Karpas-422 (cell line): ENCODE measurements around the gene EEA1. TPM values are rescaled to one million over a fixed set of nuclear protein-coding genes. Genes with fewer than 3 reads are reported as not detected.
"Not testable (repeated sequence)": the region's sequence is repeated elsewhere in the genome, so short reads cannot be mapped to it uniquely, and the experiment has no call there.

ENCODE experiments used
- DNase-seq: peaks from one replicate; pipeline ENCODE4 v3.0.0-alpha.2; 2015
- H2AFZ ChIP-seq: fragments of 200-600 bp; sonication (generic); 2 replicates; pipeline ENCODE4 v1.6.1; 2014; ENCODE audit warnings: antibody characterized with exemption, low read length, mixed read lengths
- H3K27ac ChIP-seq: fragments of 200-600 bp; sonication (generic); 2 replicates; pipeline ENCODE4 v1.5.1; 2014; ENCODE audit warnings: mild to moderate bottlenecking, low read length, moderate library complexity
- H3K27me3 ChIP-seq: fragments of 200-600 bp; sonication (generic); 2 replicates; pipeline ENCODE4 v1.6.1; 2014; ENCODE audit warnings: low read length, mixed read lengths
- H3K36me3 ChIP-seq: fragments of 200-600 bp; sonication (generic); 2 replicates; pipeline ENCODE4 v1.6.1; 2014; ENCODE audit warnings: low read length, mixed read lengths; ENCODE audit not compliant: insufficient read depth
- H3K4me1 ChIP-seq: fragments of 200-600 bp; sonication (generic); 2 replicates; pipeline ENCODE4 v1.6.1; 2014; ENCODE audit warnings: mild to moderate bottlenecking, low read length, mixed read lengths
- H3K4me2 ChIP-seq: fragments of 200-600 bp; sonication (generic); 2 replicates; pipeline ENCODE4 v1.6.1; 2014; ENCODE audit warnings: low read length, low read depth, mild to moderate bottlenecking; ENCODE audit not compliant: poor library complexity, severe bottlenecking
- H3K4me3 ChIP-seq: fragments of 200-600 bp; sonication (generic); 2 replicates; pipeline ENCODE4 v1.5.1; 2014; ENCODE audit warnings: mild to moderate bottlenecking, antibody characterized with exemption, low read length, mixed read lengths
- H3K79me2 ChIP-seq: fragments of 200-600 bp; sonication (generic); 2 replicates; pipeline ENCODE4 v1.6.1; 2014; ENCODE audit warnings: mild to moderate bottlenecking, low read length, mixed read lengths
- H3K9ac ChIP-seq: fragments of 200-600 bp; sonication (generic); 2 replicates; pipeline ENCODE4 v1.6.0; 2014; ENCODE audit warnings: low read length
- H3K9me2 ChIP-seq: fragments of 200-600 bp; sonication (generic), shearing (Covaris generic); replicated peaks from 2 replicates; pipeline ENCODE4 v1.6.0; 2014; ENCODE audit warnings: mild to moderate bottlenecking, low read length, moderate library complexity; ENCODE audit not compliant: insufficient read depth
- H3K9me3 ChIP-seq: fragments of 300-700, 200-600 bp; sonication (generic); 2 replicates; pipeline ENCODE4 v1.6.1; 2014; ENCODE audit warnings: low read length, mixed read lengths
- H4K20me1 ChIP-seq: fragments of 200-600 bp; sonication (generic); 2 replicates; pipeline ENCODE4 v1.6.1; 2014; ENCODE audit warnings: mild to moderate bottlenecking, antibody characterized with exemption, low read length, low read depth; ENCODE audit not compliant: insufficient read depth
- total RNA-seq: library from RNA; depleted of rRNA; stranded (reverse); fragments of >200 nt; shearing (Covaris generic); gene quantifications from 2 replicates; pipeline ENCODE4 v1.2.3, GENCODE V29; 2014; ENCODE audit warnings: low replicate concordance; rRNA removed

Gene EEA1
- 4.8 and 9.2 TPM in 2 replicates for total RNA-seq

DNA sequence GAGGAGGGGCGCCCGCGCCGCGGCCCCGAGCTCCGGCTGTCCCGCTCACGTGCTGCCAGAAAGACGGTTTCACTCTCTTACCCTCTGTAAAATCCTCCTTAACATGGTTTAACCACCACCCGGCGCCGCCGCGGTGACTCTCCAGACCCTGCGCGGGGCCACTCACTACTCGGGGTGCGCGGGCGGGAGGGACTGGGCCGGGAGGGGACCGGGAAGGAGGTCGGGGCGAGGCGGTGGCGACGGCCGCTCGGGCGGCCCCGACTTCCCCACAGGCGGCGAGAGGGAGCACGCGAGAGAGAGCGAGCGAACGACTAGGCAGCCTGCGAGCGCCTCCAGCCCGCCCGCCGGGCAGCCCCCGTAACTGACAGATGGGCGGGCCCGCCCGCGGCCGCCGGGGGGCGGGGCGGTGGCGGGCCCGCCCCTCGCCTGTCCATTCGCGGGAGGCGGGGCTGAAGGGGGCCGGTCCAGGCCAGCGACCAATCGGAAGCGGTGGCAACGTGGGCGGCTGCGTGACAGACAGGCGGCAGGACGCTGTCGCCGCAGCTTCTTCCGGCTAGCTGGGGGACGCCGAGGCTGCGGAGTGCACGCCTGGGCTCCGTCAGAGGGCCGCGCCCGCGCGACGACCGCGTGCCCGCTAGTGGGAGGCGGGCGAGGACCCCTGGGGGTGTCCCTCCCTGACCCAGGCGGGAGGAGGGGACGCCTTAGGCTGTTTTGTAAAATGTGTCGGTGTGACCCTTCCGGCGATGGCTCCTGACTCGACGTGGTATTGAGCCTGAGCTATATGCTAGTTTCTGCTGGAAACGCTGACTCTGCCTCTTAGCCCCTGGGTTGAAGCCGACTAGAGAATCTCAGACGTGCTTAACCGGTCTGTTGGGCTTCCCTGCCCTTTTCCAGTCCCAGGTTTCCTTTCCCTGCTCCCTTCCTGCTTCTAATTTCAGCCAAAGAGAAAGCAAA, at the start of gene EEA1:
TSS of gene EEA1 (minus strand) at position 334 of the 954 bp plus-strand sequence. CDS start at position 105, 229 bp downstream.
- peak within 1 kb of the TSS; percentile 99 for H3K4me2 ChIP-seq
- peaks cover 43% of the 10 kb centered on the region for H3K79me2 ChIP-seq
- no peaks in the 10 kb centered on the region for H3K9me3 ChIP-seq
- no peaks in the 10 kb centered on the region for H3K9me2 ChIP-seq
- peaks cover 5% of the 10 kb centered on the region; the same call in 1 of the 2 replicates for H4K20me1 ChIP-seq
- DNase-seq = peak; percentile 98
- H3K9ac ChIP-seq = peak within 1 kb of the TSS; percentile 90
- H3K4me1 ChIP-seq = peaks cover 34% of the 10 kb centered on the region
- no peaks in the 10 kb centered on the region for H3K36me3 ChIP-seq
- H3K27ac ChIP-seq = peak within 1 kb of the TSS; percentile 47
- H3K27me3 ChIP-seq = no peaks in the 10 kb centered on the region
- H3K4me3 ChIP-seq = peak within 1 kb of the TSS; percentile 86
- H2AFZ ChIP-seq = peak within 1 kb of the TSS; percentile 62

DNA sequence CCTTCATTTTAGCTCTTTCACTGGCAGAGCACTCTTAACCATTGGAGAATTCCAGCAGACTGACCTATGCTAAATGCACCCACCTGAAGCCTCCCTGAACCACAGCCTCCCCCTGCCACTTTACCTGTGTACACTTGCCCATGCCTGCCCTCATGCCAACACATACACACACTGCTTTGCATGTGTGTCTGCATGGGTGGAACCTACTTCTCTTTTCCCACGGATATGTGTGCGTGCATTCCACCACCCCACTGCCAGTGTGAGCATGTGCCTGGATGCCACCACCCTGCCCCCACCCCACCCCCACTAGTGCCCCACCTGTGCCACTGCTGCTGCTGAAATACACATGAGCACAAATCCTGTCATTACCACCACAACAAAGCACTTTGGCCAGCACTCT, 49.5 kb upstream of the EEA1 start:
- no peak for DNase-seq
- H3K36me3 ChIP-seq = no peaks in the 10 kb centered on the region
- H3K9ac ChIP-seq = no peak overlapping the region
- peaks cover 4% of the 10 kb centered on the region; the same call in 1 of the 2 replicates for H3K9me3 ChIP-seq
- no peaks in the 10 kb centered on the region for H4K20me1 ChIP-seq
- no peak overlapping the region for H3K4me3 ChIP-seq
- H3K79me2 ChIP-seq = no peaks in the 10 kb centered on the region
- H3K27ac ChIP-seq = no peak overlapping the region
- H2AFZ ChIP-seq = no peak overlapping the region
- H3K4me1 ChIP-seq = no peaks in the 10 kb centered on the region
- no peaks in the 10 kb centered on the region for H3K27me3 ChIP-seq
- H3K4me2 ChIP-seq = no peak overlapping the region
- no peaks in the 10 kb centered on the region for H3K9me2 ChIP-seq

- H3K9me2 ChIP-seq = no peaks in the 10 kb centered on the region
- H3K27ac ChIP-seq = no peak overlapping the region
- H3K27me3 ChIP-seq = no peaks in the 10 kb centered on the region
- H3K9me3 ChIP-seq = peaks cover 4% of the 10 kb centered on the region; the same call in 1 of the 2 replicates
- no peak overlapping the region for H3K4me2 ChIP-seq
- no peaks in the 10 kb centered on the region for H4K20me1 ChIP-seq
- H3K4me3 ChIP-seq = no peak overlapping the region
- no peaks in the 10 kb centered on the region for H3K36me3 ChIP-seq
- no peaks in the 10 kb centered on the region for H3K79me2 ChIP-seq
- DNase-seq = no peak
- no peak overlapping the region for H3K9ac ChIP-seq
- no peak overlapping the region for H2AFZ ChIP-seq
- no peaks in the 10 kb centered on the region for H3K4me1 ChIP-seq
These were observed 48.2 kb upstream of the EEA1 start for GRCh38 chr12:92977326-92977725.

DNA sequence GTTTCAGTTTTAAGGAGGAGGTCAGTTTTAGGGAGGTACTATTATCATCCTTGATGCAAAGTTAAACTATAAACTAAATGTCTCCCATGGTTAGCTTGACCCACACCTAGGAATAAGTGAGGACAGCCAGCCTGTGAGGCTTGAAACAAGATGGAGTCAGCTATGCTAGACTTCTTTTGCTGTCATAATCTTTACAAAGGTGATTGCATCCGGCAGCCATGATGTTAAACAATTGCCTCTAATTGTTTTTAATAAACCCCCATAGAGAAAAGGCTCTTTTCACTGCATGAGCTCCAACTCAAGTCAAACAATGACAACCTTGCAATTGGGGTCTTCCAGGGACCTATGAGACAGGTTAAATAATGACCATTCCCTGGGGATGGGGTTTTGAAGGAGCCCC, 45.7 kb upstream of the EEA1 start:
- Histone ChIP-seq H3K9me2 (no peaks in the 10 kb centered on the region), H3K4me1 (no peaks in the 10 kb centered on the region), H3K79me2 (no peaks in the 10 kb centered on the region), H3K27ac (no peak overlapping the region), H3K4me3 (no peak overlapping the region), H2AFZ (no peak overlapping the region), H3K9ac (no peak overlapping the region), H3K9me3 (peaks cover 4% of the 10 kb centered on the region; the same call in 1 of the 2 replicates), H3K27me3 (no peaks in the 10 kb centered on the region), H3K4me2 (no peak overlapping the region), H3K36me3 (no peaks in the 10 kb centered on the region), H4K20me1 (no peaks in the 10 kb centered on the region)
- no peak for DNase-seq

GRCh38 chr12:92973614-92974013, 44.5 kb upstream of the EEA1 start:
- DNase-seq = no peak
- H3K27ac ChIP-seq = no peak overlapping the region
- peaks cover 4% of the 10 kb centered on the region; the same call in 1 of the 2 replicates for H3K9me3 ChIP-seq
- no peak overlapping the region for H3K4me2 ChIP-seq
- H3K79me2 ChIP-seq = no peaks in the 10 kb centered on the region
- H3K27me3 ChIP-seq = no peaks in the 10 kb centered on the region
- H3K4me3 ChIP-seq = no peak overlapping the region
- no peak overlapping the region for H3K9ac ChIP-seq
- H3K9me2 ChIP-seq = no peaks in the 10 kb centered on the region
- H4K20me1 ChIP-seq = no peaks in the 10 kb centered on the region
- H3K4me1 ChIP-seq = no peaks in the 10 kb centered on the region
- no peaks in the 10 kb centered on the region for H3K36me3 ChIP-seq
- H2AFZ ChIP-seq = no peak overlapping the region

DNA sequence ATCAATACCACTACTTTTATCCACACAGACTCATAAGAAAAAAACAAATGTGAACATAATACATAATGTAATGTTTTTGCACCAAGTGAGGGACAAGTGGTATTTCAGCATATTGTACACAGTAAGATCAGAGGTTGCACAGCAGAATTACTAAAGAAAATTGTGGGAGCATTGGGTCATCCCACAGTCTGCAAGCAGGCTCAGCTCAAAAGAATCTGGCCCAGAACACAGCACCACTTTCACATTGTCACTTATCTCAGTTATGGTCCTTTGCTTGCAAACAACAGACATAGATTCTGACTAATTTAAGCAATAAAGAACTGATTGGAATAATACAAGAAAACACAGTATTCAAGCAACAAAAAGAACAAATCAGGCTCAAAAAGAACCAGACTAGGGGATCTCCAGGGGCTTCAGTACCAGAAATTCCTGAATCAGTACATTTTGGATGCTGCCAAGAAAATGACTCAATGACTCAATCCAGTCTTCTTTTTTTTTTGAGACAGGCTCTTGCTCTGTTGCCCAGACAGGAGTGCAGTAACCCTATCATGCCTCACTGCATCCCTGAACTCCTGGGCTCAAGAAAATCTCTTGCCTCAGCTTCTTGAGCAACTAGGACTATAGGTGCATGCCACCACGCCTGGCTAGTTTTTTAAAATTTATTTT, 42.9 kb upstream of the EEA1 start:
- no peaks in the 10 kb centered on the region for H3K9me2 ChIP-seq
- H3K9ac ChIP-seq = no peak overlapping the region
- no peaks in the 10 kb centered on the region for H3K27me3 ChIP-seq
- H3K4me1 ChIP-seq = no peaks in the 10 kb centered on the region
- H3K9me3 ChIP-seq = peaks cover 4% of the 10 kb centered on the region; the same call in 1 of the 2 replicates
- no peak for DNase-seq
- no peak overlapping the region for H2AFZ ChIP-seq
- no peaks in the 10 kb centered on the region for H3K36me3 ChIP-seq
- no peak overlapping the region for H3K4me3 ChIP-seq
- H3K79me2 ChIP-seq = no peaks in the 10 kb centered on the region
- H3K4me2 ChIP-seq = no peak overlapping the region
- no peak overlapping the region for H3K27ac ChIP-seq
- H4K20me1 ChIP-seq = no peaks in the 10 kb centered on the region

- Histone ChIP-seq H3K4me1 (no peaks in the 10 kb centered on the region), H3K9me3 (no peaks in the 10 kb centered on the region), H3K4me2 (no peak overlapping the region), H3K9me2 (no peaks in the 10 kb centered on the region), H4K20me1 (no peaks in the 10 kb centered on the region), H3K27ac (no peak overlapping the region), H3K27me3 (no peaks in the 10 kb centered on the region), H3K4me3 (no peak overlapping the region), H2AFZ (no peak overlapping the region), H3K9ac (no peak overlapping the region), H3K36me3 (no peaks in the 10 kb centered on the region), H3K79me2 (no peaks in the 10 kb centered on the region)
- DNase-seq = no peak
These were observed 39.2 kb upstream of the EEA1 start for GRCh38 chr12:92968176-92968813.

- H3K36me3 ChIP-seq, H3K9me3 ChIP-seq, H4K20me1 ChIP-seq, H3K4me1 ChIP-seq, H3K79me2 ChIP-seq, H3K9ac ChIP-seq, H3K9me2 ChIP-seq, H3K4me3 ChIP-seq, H3K27me3 ChIP-seq, DNase-seq, H2AFZ ChIP-seq, H3K27ac ChIP-seq, H3K4me2 ChIP-seq: not testable (repeated sequence)
These were observed 35.3 kb upstream of the EEA1 start for GRCh38 chr12:92964378-92964777.
